Caki2 (cell line): ENCODE measurements around the gene ATXN3. TPM values are rescaled to one million over a fixed set of nuclear protein-coding genes. Genes with fewer than 3 reads are reported as not detected.

Experiments
- DNase-seq: peaks from one replicate; pipeline ENCODE4 v3.0.0-alpha.2; 2015; ENCODE audit warnings: low read depth
- in situ Hi-C: cut with HindIII; loops from 2 replicates; pipeline ENCODE4 v1.10.0; 2016; ENCODE audit warnings: low sequenced_read_pairs, low pct_unique_long_range_greater_than_20kb, mixed read lengths
- total RNA-seq: library from RNA; depleted of rRNA; stranded (reverse); fragments of >200 nt; shearing (Covaris generic); gene quantifications from 2 replicates; pipeline ENCODE4 v1.2.3, GENCODE V29; 2014; ENCODE audit warnings: low replicate concordance; rRNA removed

Gene ATXN3
- total RNA-seq, 1 experiment from 2014 or later: 10.9 TPM

GRCh38 chr14:92026548-92027190, 79.7 kb downstream of the ATXN3 start:
- in situ Hi-C loops: no loop called here
- DNase-seq: no peak

- DNase-seq: no peak
- in situ Hi-C loops: no loop called here
Observed at GRCh38 chr14:92022036-92022435, 84.3 kb downstream of the ATXN3 start.

GRCh38 chr14:92021523-92021922, 84.9 kb downstream of the ATXN3 start:
- DNase-seq: no peak
- in situ Hi-C loops: no loop called here

- in situ Hi-C loops: no loop called here
- DNase-seq: no peak
Observed at GRCh38 chr14:92014040-92014439, 92.3 kb downstream of the ATXN3 start.

DNA sequence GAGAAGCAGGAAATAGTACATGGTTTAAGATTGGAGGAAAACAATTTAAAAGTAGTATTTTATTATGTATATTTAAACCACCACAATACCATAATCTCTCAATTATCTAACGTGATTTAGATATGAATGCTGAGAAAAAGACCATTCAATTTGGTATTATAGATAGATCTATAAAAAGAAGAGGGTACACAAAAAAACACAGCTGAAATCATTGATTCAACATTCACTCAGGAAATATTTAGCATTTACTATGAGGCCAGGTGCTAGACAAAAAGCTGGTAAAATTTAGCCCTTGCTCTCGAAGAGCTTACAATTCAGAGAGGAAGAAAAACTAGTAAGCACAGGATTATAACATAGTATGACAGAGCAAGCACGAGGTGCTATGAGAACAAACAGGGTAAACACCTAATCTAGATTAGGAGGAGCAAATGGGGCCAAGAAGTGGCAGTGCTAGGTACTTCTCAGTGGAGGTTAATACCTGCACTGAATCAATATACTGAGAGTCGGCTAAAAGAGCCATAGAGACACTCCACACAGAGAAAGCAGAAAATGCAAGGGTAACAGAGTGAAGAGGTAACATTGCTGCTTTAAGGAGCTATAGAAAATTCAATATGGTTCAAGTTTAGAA, 94.1 kb downstream of the ATXN3 start:
- in situ Hi-C loops: no loop called here
- no peak for DNase-seq

DNA sequence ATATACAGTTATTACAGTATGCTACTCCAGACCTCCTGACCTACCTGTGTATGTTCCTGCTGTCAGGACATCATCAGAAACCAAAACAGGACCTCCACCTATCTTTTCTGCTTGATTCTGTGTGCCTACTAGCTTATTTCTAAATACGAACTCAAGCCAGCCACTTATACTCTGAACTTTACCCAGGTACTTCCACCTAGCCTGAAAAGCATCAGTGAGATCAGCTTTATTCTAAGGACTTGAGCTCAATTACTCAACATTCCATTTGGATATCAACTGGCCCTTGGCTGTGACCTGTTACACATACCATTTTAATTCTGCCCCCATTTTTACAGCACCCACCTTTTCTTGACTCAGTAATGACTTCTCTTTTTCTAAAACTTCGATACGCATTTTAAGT, 95.7 kb downstream of the ATXN3 start:
- DNase-seq: no peak
- in situ Hi-C loops: no loop called here

DNA sequence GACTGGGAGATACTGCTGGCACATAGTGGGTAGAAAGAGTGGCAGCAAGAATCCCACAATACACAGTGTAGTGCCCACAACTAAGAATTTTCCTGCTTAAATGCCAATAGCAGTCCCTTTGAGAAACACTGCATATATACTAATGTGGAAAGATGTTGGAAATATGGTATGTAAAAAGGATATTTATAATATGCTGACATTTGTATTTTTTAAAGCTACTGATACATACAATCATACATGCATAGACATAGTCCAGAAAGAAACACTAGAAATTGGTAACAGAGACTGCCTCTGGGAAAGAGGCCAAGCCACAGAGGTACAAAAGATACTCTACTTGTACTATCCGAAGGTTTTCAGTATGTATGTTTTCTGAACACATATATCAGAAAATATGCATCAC, 96.8 kb downstream of the ATXN3 start:
- no peak for DNase-seq
- in situ Hi-C loops: no loop called here

Other genes starting within 250 kb of the ATXN3 start
- not detected in 2 replicates for gene TC2N, start 239.0 kb downstream of the ATXN3 start, total RNA-seq
- not detected in 2 replicates for gene FBLN5, start 158.9 kb downstream of the ATXN3 start, total RNA-seq
- 3.6 and 7.5 TPM in 2 replicates for gene TRIP11, start 66.5 kb downstream of the ATXN3 start, total RNA-seq
- gene NDUFB1, start 15.1 kb upstream of the ATXN3 start, total RNA-seq: 193 and 239 TPM in 2 replicates
- gene CPSF2, start 15.4 kb upstream of the ATXN3 start, total RNA-seq: 15.8 and 20.8 TPM in 2 replicates
- gene SLC24A4, start 216.6 kb upstream of the ATXN3 start, total RNA-seq: not detected in 2 replicates